Measurements from ENCODE around the gene STAC3. TPM values are rescaled to one million over a fixed set of nuclear protein-coding genes. Genes with fewer than 3 reads are reported as not detected.
A peak's percentile ranks its signal among the peaks of the same experiment; 100 is the strongest.

The STAC3 gene
- total and polyA plus RNA-seq, 9 of the 15 experiments (the other 6 are each of a cell fraction or from before 2014, with no cell fraction given), result 0.45 to 6.4 (median 3.3) TPM

GRCh38 chr12:57238854-57239554, 12.0 kb downstream of the STAC3 start (continued):
- peak; percentile 32 to 80; a peak in 2 of 4 replicates for TF ChIP-seq UBTF (IDR thresholded peaks at IDR 0.05; ENCODE audit: borderline replicate concordance in 1 of 2, low read depth in 2 of 2, low read length in 2 of 2)
- TF ChIP-seq MTA2 (IDR thresholded peaks at IDR 0.05; ENCODE audit: low read depth), result no peak
- TF ChIP-seq C11orf30 (IDR thresholded peaks at IDR 0.05; ENCODE audit: low read depth), result no peak
- TF ChIP-seq NRF1 (conservative IDR thresholded peaks at IDR 0.05 in 1 of 2, IDR thresholded peaks at IDR 0.05 in 1 of 2), result peak in 1 of 2 experiments; percentile 22; a peak in 1 of 4 replicates
- TF ChIP-seq SIN3B (IDR thresholded peaks at IDR 0.05; ENCODE audit: low read depth), result peak; percentile 20; the same call in 1 of the 2 replicates
- peak; percentile 85 for TF ChIP-seq PKNOX1 (IDR thresholded peaks at IDR 0.05)
- TF ChIP-seq SREBF1 (IDR thresholded peaks at IDR 0.05; ENCODE audit: borderline replicate concordance, low read depth, low read length), result no peak
- TF ChIP-seq GMEB1 (CRISPR knock-in tag; IDR thresholded peaks at IDR 0.05), result no peak
- peak; percentile 39; the same call in 1 of the 2 replicates for TF ChIP-seq RNF2 (IDR thresholded peaks at IDR 0.05)
- peak; percentile 29 for TF ChIP-seq HNRNPLL (IDR thresholded peaks at IDR 0.05; ENCODE audit: low read depth, low read length, poor library complexity, severe bottlenecking)
- TF ChIP-seq ZNF609 (CRISPR knock-in tag; IDR thresholded peaks at IDR 0.05; ENCODE audit: borderline replicate concordance), result 0 out of 2 replicates have a peak, but pooled peaks have one; percentile 52
- TF ChIP-seq ARHGAP35 (IDR thresholded peaks at IDR 0.05; ENCODE audit: partially characterized antibody), result no peak
- TF ChIP-seq HDGF (IDR thresholded peaks at IDR 0.05), result peak; percentile 73; the same call in 1 of the 2 replicates
- TF ChIP-seq MAZ (CRISPR knock-in tag; conservative IDR thresholded peaks at IDR 0.05 in 1 of 2, IDR thresholded peaks at IDR 0.05 in 1 of 2), result peak; percentile 80 to 90
- no peak for TF ChIP-seq ZC3H11A (IDR thresholded peaks at IDR 0.05; ENCODE audit: low read depth, low read length)
- peak; percentile 99 for TF ChIP-seq FIP1L1 (IDR thresholded peaks at IDR 0.05; ENCODE audit: low read depth, low read length, poor library complexity, severe bottlenecking)
- TF ChIP-seq TARDBP (IDR thresholded peaks at IDR 0.05), result peak; percentile 41; the same call in 1 of the 2 replicates
- peak in 1 of 2 experiments; percentile 56; a peak in 1 of 4 replicates for TF ChIP-seq SRF (CRISPR knock-in tag; IDR thresholded peaks at IDR 0.05)
